Stimulated activated CD8-positive, alpha-beta memory T cell treated with anti-CD3 and anti-CD28 coated beads, Interleukin-7, amount 100 ng/mL, for 1 hour (primary cell): ENCODE data around the gene PARD3.
"Not testable (repeated sequence)": the region's sequence is repeated elsewhere in the genome, so short reads cannot be mapped to it uniquely, and the experiment has no call there.

ENCODE experiments used
- DNase-seq, 2 donors: peaks; one replicate each; pipeline ENCODE4 v3.0.0-alpha.2; 2020; ENCODE audit warnings: low read depth in 2 of 2

Gene PARD3

DNA sequence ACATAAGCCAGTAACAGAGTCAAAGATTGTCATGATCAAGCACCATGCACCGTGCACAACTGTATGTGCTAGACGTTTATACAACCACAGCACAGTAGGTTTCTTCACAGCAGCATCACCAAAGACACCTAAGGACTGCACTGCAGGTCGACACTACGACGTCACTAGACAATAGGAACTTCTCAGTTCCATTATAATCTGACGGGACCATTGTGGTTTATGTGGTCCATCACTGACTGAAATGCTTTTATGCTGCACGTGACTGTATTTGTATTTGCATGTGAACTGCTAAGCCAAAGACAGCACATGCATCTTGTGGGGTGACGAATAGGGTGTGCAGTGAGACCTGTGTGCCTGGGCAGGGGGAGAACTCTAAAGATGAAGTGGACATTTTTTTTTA is 164.9 kb downstream of the PARD3 start:
- no peak for DNase-seq

- no peak for DNase-seq
Measured at GRCh38 chr10:34649385-34649784, 165.7 kb downstream of the PARD3 start.

DNA sequence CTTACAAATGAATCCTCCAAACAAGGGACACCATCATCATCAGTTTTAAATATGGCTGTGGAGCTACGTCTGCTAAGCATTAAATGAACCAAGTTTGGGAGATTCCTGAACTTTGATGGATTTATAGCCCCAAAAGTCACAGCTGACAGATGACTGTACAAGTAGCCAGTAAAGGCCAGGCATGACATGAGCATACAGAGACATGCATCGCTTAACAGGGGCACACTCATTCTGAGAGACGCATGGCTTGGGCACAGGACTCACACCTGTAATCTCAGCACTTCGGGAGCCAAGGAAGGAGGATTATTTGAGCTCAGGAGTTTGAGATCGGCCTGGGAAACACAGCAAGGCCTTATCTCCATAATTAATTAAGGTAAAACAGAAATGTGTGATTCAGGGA is 166.2 kb downstream of the PARD3 start:
- no peak for DNase-seq

DNA sequence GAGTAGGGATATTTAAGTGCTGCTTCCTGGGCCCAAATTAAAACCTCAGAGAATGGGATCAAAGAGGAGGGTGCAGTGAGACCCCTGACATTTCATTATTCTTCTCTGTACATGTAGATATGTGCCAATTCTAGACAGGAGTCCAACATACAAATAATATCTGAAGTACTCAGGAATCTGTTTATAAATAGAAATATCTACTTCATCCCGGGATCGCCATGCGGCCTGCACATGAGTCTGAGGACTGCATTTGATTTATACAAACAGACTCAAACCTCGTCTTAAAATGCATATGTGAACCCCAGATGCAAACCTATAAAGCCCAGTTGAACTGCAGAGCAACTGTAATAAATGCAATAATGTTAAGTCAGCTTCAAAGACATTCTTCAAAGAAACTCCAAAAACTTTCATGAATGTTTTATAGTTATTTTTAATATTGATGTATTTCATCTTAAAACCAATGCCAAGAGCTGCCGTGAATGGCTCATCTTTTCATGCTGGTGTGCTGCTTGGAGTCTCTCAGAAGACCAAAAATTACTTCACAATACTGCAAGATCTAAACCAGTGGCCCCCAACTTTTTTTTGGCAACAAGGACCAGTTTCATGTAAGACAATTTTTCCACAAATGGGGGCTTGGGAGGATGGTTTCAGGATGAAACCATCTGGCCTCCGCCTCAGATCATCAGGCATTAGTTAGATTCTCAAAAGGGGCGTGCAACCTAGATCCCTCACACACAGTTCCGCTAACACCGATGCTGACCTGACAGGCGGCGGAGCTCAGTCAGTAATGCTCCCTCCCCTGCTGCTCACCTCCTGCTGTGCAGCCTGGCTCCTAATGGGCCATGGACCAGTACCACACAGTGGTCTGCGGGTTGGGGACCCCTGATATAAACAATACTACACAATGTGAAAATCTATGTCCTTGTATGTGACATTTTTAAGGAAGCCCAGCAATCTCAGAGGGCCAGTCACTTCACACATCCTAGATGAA is 166.9 kb downstream of the PARD3 start:
- DNase-seq = no peak

DNA sequence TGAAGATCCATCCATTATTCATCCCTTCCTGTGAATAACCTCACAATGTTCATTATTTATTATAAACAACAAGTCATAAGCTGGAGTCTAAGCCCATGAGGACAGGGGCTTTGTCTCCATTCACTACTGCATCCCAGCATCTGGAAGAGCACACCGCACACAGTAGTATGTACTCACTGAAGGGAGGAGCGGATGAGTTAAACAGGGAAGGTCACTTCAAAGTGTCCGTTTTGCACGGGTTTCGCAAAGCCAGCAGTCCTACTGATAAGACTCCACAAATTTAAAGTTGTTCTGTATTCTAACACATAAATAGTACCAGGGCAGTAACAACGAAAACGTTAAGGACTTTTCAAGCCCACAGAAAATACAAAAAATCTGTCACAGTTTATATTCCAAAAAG is 167.9 kb downstream of the PARD3 start:
- no peak for DNase-seq

DNA sequence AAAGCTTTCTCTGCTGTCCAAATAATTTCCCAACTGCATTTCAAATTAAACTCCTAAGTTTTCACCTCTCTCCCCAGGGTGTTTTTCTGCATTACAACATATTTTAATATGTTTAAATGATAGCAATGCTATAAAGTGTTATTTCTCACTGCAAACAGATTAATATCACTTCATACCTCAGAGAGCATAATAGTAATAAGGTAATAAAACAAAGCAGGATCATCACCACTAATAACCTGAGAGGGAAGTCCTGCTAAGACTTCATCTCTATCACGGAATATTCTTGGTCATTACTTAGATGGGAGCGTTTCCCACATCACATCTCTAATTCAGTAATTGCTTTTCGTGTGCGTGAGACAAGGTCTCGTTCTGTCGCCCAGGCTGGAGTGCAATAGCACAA is 168.8 kb downstream of the PARD3 start:
- DNase-seq = no peak

DNA sequence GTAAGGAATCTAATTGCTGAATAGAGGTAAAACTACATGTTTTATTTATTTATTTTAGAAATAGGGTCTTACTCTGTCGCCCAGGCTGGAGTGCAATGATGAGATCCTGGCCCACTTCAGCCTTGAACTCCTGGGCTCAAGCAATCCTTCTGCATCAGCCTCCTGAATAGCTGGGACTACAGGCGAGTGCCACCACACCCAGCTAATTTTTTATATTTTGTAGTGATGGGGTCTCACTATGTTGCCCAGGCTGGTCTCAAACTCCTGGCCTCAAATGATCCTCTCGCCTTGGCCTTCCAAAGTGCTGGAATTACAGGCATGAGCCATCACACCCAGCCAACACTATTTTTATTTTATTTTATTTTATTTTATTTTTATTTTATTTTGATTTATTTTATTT is 170.3 kb downstream of the PARD3 start:
- DNase-seq = not testable (repeated sequence)

DNA sequence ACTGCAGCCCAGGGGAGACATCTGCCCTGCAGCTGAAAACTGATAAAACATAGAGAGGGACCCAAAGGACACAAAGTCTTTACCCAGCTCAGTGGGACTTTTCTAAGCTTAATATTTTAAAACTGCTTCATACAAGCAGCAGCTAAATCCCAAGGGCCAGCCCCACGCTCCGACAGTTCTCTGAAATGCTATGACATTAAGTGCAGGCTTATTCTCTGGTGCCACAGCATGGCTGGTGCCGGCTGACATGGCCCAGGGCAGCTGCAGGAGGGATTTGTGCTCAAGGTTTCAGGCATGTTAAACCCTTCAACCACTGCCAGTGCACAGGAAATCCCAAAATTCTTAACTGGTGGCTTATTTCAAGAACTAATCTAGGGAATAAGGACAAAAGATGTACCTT is 170.9 kb downstream of the PARD3 start:
- no peak for DNase-seq

DNA sequence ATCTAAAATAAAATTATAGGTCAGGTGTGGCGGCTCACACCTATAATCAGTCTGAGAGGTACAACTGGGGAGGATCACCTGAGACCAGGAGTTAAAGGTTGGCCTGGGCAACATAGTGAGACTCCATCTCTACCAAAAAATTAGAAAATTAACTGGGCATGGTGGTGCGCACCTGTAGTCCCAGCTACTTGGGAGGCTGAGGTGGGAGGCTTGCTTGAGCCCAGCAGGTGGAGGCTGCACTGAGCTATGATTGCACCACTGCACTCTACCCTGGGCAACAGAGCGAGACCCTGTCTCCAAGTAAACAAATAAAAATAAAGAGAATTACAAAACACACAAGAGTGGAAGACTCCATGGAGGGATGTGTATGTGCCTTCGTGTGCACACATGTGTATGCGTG is 171.5 kb downstream of the PARD3 start:
- DNase-seq = no peak

GRCh38 chr10:34641913-34642558 is 173.1 kb downstream of the PARD3 start:
- DNase-seq = no peak

GRCh38 chr10:34641147-34641912 is 173.8 kb downstream of the PARD3 start:
- DNase-seq = no peak

DNA sequence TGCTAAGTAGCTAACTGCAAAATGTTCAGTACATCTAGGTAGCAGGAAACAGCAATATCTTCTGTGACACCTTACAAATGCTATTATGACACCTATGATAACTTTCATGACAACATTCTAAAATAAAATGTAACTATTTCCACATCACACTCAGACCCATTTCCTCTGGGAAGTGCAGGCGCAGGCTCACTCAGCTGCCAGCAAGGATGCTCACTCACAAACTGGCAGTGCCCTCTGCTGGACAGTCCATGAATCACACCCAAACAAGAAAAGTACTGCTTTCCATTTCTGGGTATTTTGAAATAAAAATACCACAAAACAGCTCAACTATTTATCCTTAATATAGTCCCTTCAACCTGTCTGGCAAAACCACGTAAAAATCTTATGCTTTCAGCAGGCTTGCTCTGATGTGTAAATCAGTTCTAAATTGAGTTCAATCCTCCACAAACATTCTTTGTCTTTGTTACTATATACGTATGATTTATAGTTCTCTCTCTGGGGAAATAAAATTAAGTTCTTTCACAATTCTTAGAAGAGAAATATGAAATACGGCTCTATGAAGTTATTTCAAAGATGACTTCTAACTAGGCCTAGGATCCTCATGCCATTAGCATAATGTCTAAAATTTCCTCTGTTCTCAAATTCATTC is 176.6 kb downstream of the PARD3 start:
- DNase-seq = peak; percentile 19 to 34

DNA sequence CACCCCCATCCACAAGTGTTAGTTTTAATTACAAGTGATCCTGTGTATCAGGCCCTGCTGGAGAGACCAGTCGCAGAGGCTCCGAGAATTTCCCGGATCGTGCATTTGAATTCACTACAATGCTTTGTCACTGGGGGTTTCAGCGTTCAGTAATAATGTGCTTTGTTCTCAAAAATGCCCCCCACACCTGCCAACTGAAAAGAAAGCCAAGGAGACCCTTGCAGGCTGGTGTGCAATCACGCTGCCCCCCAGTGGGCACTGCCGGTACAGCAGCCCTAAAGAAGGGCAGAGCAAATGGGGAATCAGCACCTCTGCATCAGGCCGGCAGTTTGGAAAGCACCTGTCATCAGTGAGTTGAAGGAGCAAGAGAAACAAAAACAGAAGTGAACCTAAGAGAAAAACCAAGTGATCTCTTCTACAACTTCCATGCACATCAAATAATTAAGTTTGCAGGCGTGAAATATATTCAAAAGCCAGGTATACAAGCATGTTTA is 177.6 kb downstream of the PARD3 start:
- peak; percentile 20 to 51 for DNase-seq

GRCh38 chr10:34635111-34635510 is 180.0 kb downstream of the PARD3 start:
- DNase-seq = no peak

- no peak for DNase-seq
Measured at GRCh38 chr10:34633374-34633773, 181.7 kb downstream of the PARD3 start.

- no peak for DNase-seq
Measured at GRCh38 chr10:34629084-34629483, 186.0 kb downstream of the PARD3 start.

DNA sequence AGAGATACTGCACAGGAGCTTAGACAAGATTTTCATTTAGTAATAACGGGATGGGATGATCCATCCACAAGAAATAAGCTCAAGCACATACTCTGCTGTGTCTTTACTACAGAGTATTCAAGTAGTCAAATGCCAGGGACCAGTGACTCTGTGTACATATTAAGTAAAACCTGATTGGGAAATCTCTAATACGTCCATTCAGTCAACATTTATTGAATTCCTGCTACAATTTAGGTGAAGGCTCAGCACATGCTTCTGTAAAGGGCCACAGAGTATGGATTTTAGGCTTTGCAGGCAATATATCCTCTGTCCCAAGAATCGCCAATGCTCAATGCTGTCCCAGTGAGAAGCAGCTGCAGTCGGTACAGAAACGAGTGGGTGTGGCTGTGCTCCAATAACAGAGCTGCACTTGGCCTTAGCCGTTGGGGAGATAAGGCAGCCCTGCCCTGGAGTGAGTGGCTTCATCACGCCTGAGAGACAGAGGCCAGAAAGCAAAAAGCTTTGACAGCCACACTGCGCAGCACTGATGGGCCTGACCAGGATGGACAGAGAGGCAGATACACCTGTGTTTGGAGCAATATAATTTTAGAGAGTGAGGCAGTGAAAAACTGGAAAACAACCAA is 186.8 kb downstream of the PARD3 start:
- no peak for DNase-seq

DNA sequence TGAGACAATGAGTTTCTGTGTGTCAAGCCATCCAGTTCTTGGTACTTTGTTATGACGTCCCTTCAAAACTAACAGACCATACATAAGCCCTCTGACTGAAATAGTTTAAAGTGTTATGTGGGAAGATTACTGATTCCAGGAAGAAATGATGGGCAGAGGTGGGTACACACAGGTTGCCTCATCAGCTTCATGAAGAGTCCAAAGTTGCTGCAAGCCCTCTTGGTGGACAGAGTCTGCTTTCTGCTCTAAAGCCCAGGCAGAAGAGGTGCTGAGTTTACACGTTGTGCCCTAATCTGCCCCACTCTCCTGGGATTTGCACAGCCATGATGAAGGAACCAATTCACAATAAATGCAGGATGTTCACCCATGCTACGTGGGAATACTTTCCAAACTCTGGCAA is 187.4 kb downstream of the PARD3 start:
- DNase-seq = no peak

- no peak for DNase-seq
Measured at GRCh38 chr10:34627331-34627730, 187.8 kb downstream of the PARD3 start.

DNA sequence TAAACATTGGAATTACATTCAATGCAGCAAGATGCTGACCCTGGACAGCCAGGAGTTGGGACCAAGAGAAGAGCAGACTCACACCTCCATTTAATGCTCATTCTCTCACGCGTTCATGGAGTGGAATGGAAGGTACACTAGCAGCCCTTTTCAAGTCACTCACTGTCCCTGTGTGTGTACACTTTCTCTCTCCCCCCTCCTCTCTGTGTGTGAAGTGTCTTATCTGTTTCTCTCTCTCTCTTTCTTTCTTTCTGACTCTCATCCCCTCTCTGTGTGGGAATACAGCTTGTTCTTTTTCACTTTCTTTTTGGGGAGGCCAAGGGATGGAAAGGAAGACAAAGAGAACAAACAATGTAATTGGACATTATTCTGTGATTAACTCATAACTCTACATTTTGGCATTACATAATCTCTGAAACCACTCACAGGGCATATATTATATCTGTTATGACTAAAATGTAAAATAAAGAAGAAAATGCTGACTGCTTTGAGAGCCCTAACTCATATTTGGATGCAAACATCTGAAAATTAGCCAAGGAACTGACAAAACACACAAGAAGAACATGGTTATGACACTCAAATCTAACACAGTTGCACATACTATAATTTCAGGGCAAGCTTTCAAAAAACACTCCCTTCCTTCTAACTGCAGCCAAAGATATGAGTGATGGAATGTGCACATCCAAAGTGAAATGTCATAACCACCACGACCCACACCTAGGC is 188.8 kb downstream of the PARD3 start:
- DNase-seq = no peak
